GM12865 (cell line): ENCODE results near the gene RCCD1.
"Not testable (repeated sequence)": the region's sequence is repeated elsewhere in the genome, so short reads cannot be mapped to it uniquely, and the experiment has no call there.

Experiments used
- DNase-seq: peaks from one replicate; pipeline ENCODE4 v3.0.0; 2010; ENCODE audit warnings: low read depth
- H3K4me3 ChIP-seq: 2 replicates; pipeline ENCODE4 v1.5.1; 2011; ENCODE audit warnings: mild to moderate bottlenecking, low read depth, low read length, control low read depth
- CTCF ChIP-seq: IDR thresholded peaks from 2 replicates; pipeline ENCODE4 v1.5.1; 2011; ENCODE audit warnings: low read length, control low read depth, low read depth, inconsistent platforms; ENCODE audit not compliant: insufficient read depth; ENCODE audit errors: missing control alignments

RCCD1 gene

GRCh38 chr15:90918835-90919234 is 35.8 kb upstream of the RCCD1 start:
- TF ChIP-seq CTCF, result no peak
- no peak for DNase-seq

GRCh38 chr15:90921887-90922286 is 32.8 kb upstream of the RCCD1 start:
- no peak for DNase-seq
- no peak overlapping the region for H3K4me3 ChIP-seq
- TF ChIP-seq CTCF, result no peak

More at GRCh38 chr15:90918835-90919234, 35.8 kb upstream of the RCCD1 start:
- H3K4me3 ChIP-seq, result no peak overlapping the region

- not testable (repeated sequence) for H3K4me3 ChIP-seq
- DNase-seq, result peak; percentile 87
Measured at GRCh38 chr15:90922712-90923322, 31.9 kb upstream of the RCCD1 start.

- peak; percentile 83 for DNase-seq
- peak overlapping the region; percentile 32; the same call in 1 of the 2 replicates for H3K4me3 ChIP-seq
- TF ChIP-seq CTCF, result no peak
Measured at GRCh38 chr15:90924375-90924774, 30.3 kb upstream of the RCCD1 start.

- H3K4me3 ChIP-seq, DNase-seq: not testable (repeated sequence)
Measured at GRCh38 chr15:90926766-90927165, 27.9 kb upstream of the RCCD1 start.

GRCh38 chr15:90928106-90928505 is 26.6 kb upstream of the RCCD1 start:
- DNase-seq, H3K4me3 ChIP-seq: not testable (repeated sequence)

GRCh38 chr15:90929246-90930019 is 25.3 kb upstream of the RCCD1 start:
- TF ChIP-seq CTCF, result no peak
- H3K4me3 ChIP-seq, result peak overlapping the region; percentile 85
- no peak for DNase-seq

GRCh38 chr15:90930861-90931574 is 23.7 kb upstream of the RCCD1 start:
- H3K4me3 ChIP-seq, result peak overlapping the region; percentile 85
- peak; percentile 39 for DNase-seq
- no peak for TF ChIP-seq CTCF
